ENCODE results near the gene RHO. TPM values are rescaled to one million over a fixed set of nuclear protein-coding genes. Genes with fewer than 3 reads are reported as not detected.
A peak's percentile ranks its signal among the peaks of the same experiment; 100 is the strongest.

Gene RHO
- polyA plus RNA-seq, 6 donors from 2014 or later = not detected

GRCh38 chr3:129519449-129519848 lies 9.0 kb upstream of the RHO start:
- Mint-ChIP-seq H3K4me3 (no peak overlapping the region), H3K9me3 (no peaks in the 10 kb centered on the region), H3K27me3 (no peaks in the 10 kb centered on the region), H3K4me1 (peaks cover 0 to 4% (median 0%) of the 10 kb centered on the region in 3 donors), H3K36me3 (peaks cover 6 to 9% of the 10 kb centered on the region in 2 donors), H3K27ac (no peak overlapping the region)
- DNase-seq (no peak), ATAC-seq (ENCODE audit: low read depth in 2 of 2) (no peak)

GRCh38 chr3:129519896-129520715 lies 8.3 kb upstream of the RHO start:
- Mint-ChIP-seq H3K4me1 (peaks cover 0 to 4% (median 1%) of the 10 kb centered on the region in 3 donors), H3K27ac (no peak overlapping the region), H3K36me3 (peaks cover 6 to 9% of the 10 kb centered on the region in 2 donors), H3K9me3 (no peaks in the 10 kb centered on the region), H3K27me3 (no peaks in the 10 kb centered on the region), H3K4me3 (no peak overlapping the region)
- DNase-seq = no peak
- ATAC-seq (ENCODE audit: low read depth in 2 of 2) = no peak

DNA sequence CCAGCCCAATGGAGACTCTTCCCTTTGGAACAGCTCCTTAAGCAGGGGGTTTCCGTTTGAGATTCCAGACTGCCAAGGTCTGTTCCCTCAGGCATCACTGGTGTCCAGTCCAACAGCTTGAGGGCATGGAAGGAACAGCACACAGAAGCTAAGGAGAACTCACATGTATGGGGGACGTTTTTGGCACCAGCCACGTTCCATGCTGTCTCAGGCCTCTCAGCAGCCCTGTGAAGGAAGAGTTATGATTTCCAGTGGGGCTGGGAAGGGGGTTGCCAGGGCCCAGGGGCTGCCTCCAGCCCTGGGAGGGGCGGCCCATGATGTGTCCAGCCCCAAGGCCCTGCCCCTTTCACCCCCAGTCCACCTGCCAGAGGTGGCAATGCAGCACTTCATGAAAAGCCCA lies 7.5 kb upstream of the RHO start:
- DNase-seq (no peak), ATAC-seq (ENCODE audit: low read depth in 2 of 2) (no peak)
- Mint-ChIP-seq H3K27me3 (no peaks in the 10 kb centered on the region), H3K4me1 (peaks cover 0 to 10% (median 5%) of the 10 kb centered on the region in 3 donors), H3K27ac (no peak overlapping the region), H3K9me3 (no peaks in the 10 kb centered on the region), H3K4me3 (no peak overlapping the region), H3K36me3 (peaks cover 4 to 9% of the 10 kb centered on the region in 2 donors)

GRCh38 chr3:129521611-129522010 lies 6.8 kb upstream of the RHO start:
- Mint-ChIP-seq H3K27me3 (no peaks in the 10 kb centered on the region), H3K4me3 (no peak overlapping the region), H3K27ac (peak overlapping the region in 1 of 6 donors; percentile 49), H3K9me3 (no peaks in the 10 kb centered on the region), H3K36me3 (peaks cover 0 to 9% of the 10 kb centered on the region in 2 donors), H3K4me1 (peaks cover 6 to 16% (median 9%) of the 10 kb centered on the region in 3 donors)
- DNase-seq (no peak), ATAC-seq (ENCODE audit: low read depth in 2 of 2) (no peak)

DNA sequence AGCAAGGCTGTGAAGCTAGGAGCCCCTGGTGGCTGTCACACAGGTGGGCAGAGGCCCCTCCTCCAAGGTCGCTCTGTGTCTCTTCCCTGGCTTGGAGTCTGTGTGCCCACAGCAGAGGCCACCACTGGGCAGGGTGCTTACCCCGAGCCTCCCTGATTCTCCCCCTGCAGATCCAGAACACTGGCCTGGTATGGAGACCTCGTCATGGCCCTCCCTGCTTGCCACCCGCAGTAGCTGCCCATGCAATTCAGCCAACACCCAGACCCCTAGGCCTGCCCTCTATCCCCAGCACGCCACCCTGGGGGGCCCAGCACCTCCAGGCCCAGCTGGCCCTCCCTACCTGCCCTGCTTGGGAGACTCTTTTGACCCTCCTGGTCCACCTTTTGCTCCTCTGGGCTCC lies 5.5 kb upstream of the RHO start:
- no peaks in the 10 kb centered on the region for H3K27me3 Mint-ChIP-seq
- H3K4me3 Mint-ChIP-seq = no peak overlapping the region
- H3K27ac Mint-ChIP-seq = peak overlapping the region in 1 of 6 donors; percentile 39
- ATAC-seq (ENCODE audit: low read depth in 2 of 2) (no peak), DNase-seq (no peak)
- no peaks in the 10 kb centered on the region for H3K36me3 Mint-ChIP-seq
- H3K4me1 Mint-ChIP-seq = peaks cover 14 to 21% (median 19%) of the 10 kb centered on the region in 3 donors
- no peaks in the 10 kb centered on the region for H3K9me3 Mint-ChIP-seq

DNA sequence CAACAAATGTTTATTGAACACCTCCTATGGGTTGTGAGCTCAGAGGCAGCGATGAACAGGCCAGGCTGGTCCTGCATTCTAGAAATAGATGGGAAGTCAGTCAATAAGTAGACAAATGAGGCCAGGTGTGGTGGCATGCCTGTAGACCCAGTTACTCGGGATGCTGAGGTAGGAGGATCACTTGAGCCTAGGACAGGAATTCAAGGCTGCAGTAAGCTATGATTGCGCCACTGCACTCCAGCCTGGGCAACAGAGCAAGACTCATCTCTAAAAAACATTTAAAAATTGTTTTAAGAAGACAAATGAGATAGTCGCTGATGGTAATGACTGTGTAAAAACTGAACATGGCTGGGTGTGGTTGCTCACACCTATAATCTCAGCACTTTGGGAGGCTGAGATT lies 4.4 kb upstream of the RHO start:
- H3K4me3 Mint-ChIP-seq = no peak overlapping the region
- H3K36me3 Mint-ChIP-seq = no peaks in the 10 kb centered on the region
- H3K9me3 Mint-ChIP-seq = no peaks in the 10 kb centered on the region
- DNase-seq = no peak
- H3K4me1 Mint-ChIP-seq = peaks cover 14 to 21% (median 20%) of the 10 kb centered on the region in 3 donors
- H3K27me3 Mint-ChIP-seq = no peaks in the 10 kb centered on the region
- ATAC-seq (ENCODE audit: low read depth in 2 of 2) = no peak
- peak overlapping the region in 1 of 6 donors; percentile 10 for H3K27ac Mint-ChIP-seq

DNA sequence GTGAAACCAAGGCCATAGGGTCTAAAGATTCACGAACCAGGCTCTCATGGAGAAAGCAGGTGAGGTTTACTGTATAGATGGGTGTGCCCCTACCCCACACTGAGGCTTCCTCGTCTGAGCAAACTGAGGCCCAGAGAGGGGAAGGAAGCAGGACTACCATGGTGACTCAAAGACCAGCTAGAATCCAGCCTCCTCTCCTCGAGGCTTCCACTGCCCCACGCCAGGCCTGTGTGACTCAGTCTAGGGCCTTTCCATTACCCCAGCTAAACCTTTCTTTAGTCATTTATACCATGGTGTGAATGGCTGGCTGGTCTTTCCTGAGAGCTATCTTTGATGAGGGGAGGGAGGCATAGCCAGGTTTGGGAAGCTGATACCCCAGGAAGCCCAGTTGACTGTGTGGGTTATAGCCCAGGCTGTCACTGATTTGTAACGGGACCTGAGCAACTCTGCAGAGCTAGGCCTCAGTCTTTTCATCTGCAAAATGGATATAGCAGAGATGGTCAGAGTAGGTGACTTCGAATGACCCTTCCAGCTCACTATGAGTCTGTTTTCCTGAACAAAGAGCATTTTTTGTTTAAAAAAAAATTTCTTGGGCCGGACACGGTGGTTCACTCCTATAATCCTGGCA lies 3.0 kb upstream of the RHO start:
- peaks cover 14 to 21% (median 20%) of the 10 kb centered on the region in 3 donors for H3K4me1 Mint-ChIP-seq
- no peaks in the 10 kb centered on the region for H3K27me3 Mint-ChIP-seq
- H3K9me3 Mint-ChIP-seq = no peaks in the 10 kb centered on the region
- ATAC-seq (ENCODE audit: low read depth in 2 of 2) (no peak), DNase-seq (no peak)
- H3K27ac Mint-ChIP-seq = peak overlapping the region; percentile 61 to 92 (median 71)
- no peaks in the 10 kb centered on the region for H3K36me3 Mint-ChIP-seq
- H3K4me3 Mint-ChIP-seq = peak overlapping the region in 1 of 8 donors; percentile 29

GRCh38 chr3:129526121-129526900 lies 2.1 kb upstream of the RHO start:
- H3K4me1 Mint-ChIP-seq = peaks cover 14 to 21% (median 20%) of the 10 kb centered on the region in 3 donors
- ATAC-seq (ENCODE audit: low read depth in 2 of 2) (peak; percentile 100), DNase-seq (peak; percentile 73)
- no peak overlapping the region for H3K4me3 Mint-ChIP-seq
- no peaks in the 10 kb centered on the region for H3K27me3 Mint-ChIP-seq
- no peaks in the 10 kb centered on the region for H3K9me3 Mint-ChIP-seq
- H3K27ac Mint-ChIP-seq = peak overlapping the region; percentile 62 to 92 (median 80)
- H3K36me3 Mint-ChIP-seq = no peaks in the 10 kb centered on the region

- Mint-ChIP-seq H3K4me1 (peaks cover 14 to 21% (median 20%) of the 10 kb centered on the region in 3 donors), H3K4me3 (peak overlapping the region in 1 of 8 donors; percentile 25), H3K27me3 (peaks cover 0 to 6% (median 0%) of the 10 kb centered on the region in 3 donors), H3K9me3 (no peaks in the 10 kb centered on the region), H3K27ac (peak overlapping the region in 1 of 6 donors; percentile 86), H3K36me3 (no peaks in the 10 kb centered on the region)
- no peak for ATAC-seq (ENCODE audit: low read depth in 2 of 2)
- DNase-seq = no peak
Measured at GRCh38 chr3:129527262-129527661, 1.2 kb upstream of the RHO start.

DNA sequence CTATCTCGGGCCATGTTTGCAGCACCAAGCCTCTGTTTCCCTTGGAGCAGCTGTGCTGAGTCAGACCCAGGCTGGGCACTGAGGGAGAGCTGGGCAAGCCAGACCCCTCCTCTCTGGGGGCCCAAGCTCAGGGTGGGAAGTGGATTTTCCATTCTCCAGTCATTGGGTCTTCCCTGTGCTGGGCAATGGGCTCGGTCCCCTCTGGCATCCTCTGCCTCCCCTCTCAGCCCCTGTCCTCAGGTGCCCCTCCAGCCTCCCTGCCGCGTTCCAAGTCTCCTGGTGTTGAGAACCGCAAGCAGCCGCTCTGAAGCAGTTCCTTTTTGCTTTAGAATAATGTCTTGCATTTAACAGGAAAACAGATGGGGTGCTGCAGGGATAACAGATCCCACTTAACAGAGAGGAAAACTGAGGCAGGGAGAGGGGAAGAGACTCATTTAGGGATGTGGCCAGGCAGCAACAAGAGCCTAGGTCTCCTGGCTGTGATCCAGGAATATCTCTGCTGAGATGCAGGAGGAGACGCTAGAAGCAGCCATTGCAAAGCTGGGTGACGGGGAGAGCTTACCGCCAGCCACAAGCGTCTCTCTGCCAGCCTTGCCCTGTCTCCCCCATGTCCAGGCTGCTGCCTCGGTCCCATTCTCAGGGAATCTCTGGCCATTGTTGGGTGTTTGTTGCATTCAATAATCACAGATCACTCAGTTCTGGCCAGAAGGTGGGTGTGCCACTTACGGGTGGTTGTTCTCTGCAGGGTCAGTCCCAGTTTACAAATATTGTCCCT lies 1.2 kb downstream of the RHO start:
- Mint-ChIP-seq H3K27me3 (peaks cover 0 to 9% (median 0%) of the 10 kb centered on the region in 3 donors), H3K9me3 (no peaks in the 10 kb centered on the region), H3K36me3 (no peaks in the 10 kb centered on the region), H3K27ac (peak overlapping the region in 2 of 6 donors; percentile 13 to 77), H3K4me3 (no peak overlapping the region), H3K4me1 (peaks cover 14 to 21% (median 16%) of the 10 kb centered on the region in 3 donors)
- ATAC-seq (ENCODE audit: low read depth in 2 of 2) (no peak), DNase-seq (no peak)

GRCh38 chr3:129530251-129530791 lies 1.9 kb downstream of the RHO start:
- Mint-ChIP-seq H3K27ac (peak overlapping the region in 2 of 6 donors; percentile 17 to 77), H3K4me3 (no peak overlapping the region), H3K4me1 (peaks cover 14 to 17% (median 16%) of the 10 kb centered on the region in 3 donors), H3K36me3 (no peaks in the 10 kb centered on the region), H3K9me3 (no peaks in the 10 kb centered on the region), H3K27me3 (peaks cover 0 to 9% (median 0%) of the 10 kb centered on the region in 3 donors)
- no peak for ATAC-seq (ENCODE audit: low read depth in 2 of 2)
- no peak for DNase-seq

DNA sequence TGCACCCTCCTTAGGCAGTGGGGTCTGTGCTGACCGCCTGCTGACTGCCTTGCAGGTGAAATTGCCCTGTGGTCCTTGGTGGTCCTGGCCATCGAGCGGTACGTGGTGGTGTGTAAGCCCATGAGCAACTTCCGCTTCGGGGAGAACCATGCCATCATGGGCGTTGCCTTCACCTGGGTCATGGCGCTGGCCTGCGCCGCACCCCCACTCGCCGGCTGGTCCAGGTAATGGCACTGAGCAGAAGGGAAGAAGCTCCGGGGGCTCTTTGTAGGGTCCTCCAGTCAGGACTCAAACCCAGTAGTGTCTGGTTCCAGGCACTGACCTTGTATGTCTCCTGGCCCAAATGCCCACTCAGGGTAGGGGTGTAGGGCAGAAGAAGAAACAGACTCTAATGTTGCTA lies 2.4 kb downstream of the RHO start:
- Mint-ChIP-seq H3K4me1 (peaks cover 12 to 16% (median 14%) of the 10 kb centered on the region in 3 donors), H3K4me3 (no peak overlapping the region), H3K9me3 (no peaks in the 10 kb centered on the region), H3K36me3 (no peaks in the 10 kb centered on the region), H3K27ac (no peak overlapping the region), H3K27me3 (peaks cover 0 to 9% (median 0%) of the 10 kb centered on the region in 3 donors)
- DNase-seq = no peak
- no peak for ATAC-seq (ENCODE audit: low read depth in 2 of 2)

All from naive B cell (primary cell).